ENCODE data around the gene ATP6V0D1.

ATP6V0D1 gene

DNA sequence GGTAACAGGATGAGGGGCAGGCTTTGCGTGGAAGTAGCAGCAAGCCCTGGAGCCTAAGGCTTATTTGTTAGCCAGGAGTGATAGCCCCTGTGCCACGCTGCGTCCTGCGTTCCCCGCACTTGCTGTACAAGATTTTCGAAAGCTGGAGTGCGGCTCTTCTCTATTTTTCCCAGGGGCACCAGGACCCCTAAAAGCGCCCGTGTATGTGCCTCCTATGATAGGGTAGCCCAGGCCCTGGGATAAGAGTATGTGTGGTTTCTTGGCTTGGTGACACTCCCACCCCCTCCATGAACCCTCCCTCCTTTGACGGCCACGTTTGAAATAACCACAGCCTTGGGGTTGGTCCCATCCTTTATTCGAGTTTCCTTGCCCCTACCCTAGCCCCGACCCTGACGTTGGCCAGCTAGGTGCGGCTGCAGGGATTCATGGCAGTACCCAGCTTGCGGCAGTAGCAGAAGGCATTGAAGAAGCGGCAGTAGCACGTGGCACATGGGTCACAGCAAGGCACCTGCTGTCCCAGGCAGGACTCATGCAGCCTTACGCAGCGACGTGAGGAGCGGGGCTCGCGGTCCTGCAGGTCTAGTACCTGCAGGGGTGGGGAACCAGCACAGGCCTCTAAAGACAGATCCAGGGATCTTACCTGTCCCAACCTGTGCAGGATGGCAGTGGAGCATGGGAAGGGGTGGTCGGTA lies 1.4 kb upstream of the ATP6V0D1 start:
- no peak for FAIRE-seq
- TF ChIP-seq TAF1 (IDR thresholded peaks at IDR 0.05; ENCODE audit: low read depth, low read length): no peak
- TF ChIP-seq POLR2A (IDR thresholded peaks at IDR 0.05; ENCODE audit: low read depth, low read length): no peak
- no peak for TF ChIP-seq POLR2AphosphoS5 (IDR thresholded peaks at IDR 0.05; ENCODE audit: low read depth, low read length)
- no peak for TF ChIP-seq SPI1 (IDR thresholded peaks at IDR 0.05; ENCODE audit: low read depth, low read length)
- TF ChIP-seq POU2F2 (IDR thresholded peaks at IDR 0.05; ENCODE audit: low read depth, low read length): no peak
- no peak for TF ChIP-seq PAX5 (IDR thresholded peaks at IDR 0.05; ENCODE audit: insufficient read depth, low read length, severe bottlenecking)

DNA sequence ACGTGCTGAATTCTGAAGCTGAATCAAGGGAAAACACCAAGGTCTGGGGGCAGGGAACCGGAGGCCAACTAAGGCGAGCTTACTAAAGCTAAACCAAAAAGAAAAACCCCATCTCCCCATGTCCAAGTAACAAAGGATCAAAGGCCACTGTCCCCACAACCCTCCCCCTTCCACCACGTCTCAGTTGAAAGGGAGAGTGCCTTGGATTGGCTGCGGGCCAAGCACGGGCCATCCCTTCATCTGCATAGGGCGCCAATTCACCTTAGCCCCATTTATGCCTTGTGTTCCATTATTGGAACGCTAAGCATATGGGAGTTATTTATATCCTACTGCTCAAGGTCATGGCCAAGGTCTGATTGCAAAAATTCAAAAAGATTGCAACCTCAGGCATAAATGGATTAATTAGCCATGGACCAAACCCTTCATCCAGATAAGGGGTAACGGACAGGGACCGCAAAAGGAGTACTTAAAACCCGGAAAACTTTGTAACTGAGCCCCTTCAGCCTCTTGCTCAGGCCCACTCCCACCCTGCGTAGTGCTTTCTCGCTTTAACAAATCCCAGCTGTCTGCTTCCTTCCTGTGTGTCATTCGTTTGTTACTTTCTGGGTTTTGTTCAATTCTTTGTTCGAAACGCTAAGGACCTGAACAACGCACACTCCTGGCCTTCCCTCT lies 740 bp upstream of the ATP6V0D1 start:
- DNase-seq (ENCODE audit: insufficient read length, low spot score): no peak
- FAIRE-seq: no peak
- TF ChIP-seq POU2F2 (IDR thresholded peaks at IDR 0.05; ENCODE audit: low read depth, low read length): no peak
- TF ChIP-seq POLR2A (IDR thresholded peaks at IDR 0.05; ENCODE audit: low read depth, low read length): no peak
- TF ChIP-seq TAF1 (IDR thresholded peaks at IDR 0.05; ENCODE audit: low read depth, low read length): no peak
- no peak for TF ChIP-seq POLR2AphosphoS5 (IDR thresholded peaks at IDR 0.05; ENCODE audit: low read depth, low read length)
- no peak for TF ChIP-seq SPI1 (IDR thresholded peaks at IDR 0.05; ENCODE audit: low read depth, low read length)

More for the DNA sequence above, 1.4 kb upstream of the ATP6V0D1 start:
- no peak for DNase-seq (ENCODE audit: insufficient read length, low spot score)

DNA sequence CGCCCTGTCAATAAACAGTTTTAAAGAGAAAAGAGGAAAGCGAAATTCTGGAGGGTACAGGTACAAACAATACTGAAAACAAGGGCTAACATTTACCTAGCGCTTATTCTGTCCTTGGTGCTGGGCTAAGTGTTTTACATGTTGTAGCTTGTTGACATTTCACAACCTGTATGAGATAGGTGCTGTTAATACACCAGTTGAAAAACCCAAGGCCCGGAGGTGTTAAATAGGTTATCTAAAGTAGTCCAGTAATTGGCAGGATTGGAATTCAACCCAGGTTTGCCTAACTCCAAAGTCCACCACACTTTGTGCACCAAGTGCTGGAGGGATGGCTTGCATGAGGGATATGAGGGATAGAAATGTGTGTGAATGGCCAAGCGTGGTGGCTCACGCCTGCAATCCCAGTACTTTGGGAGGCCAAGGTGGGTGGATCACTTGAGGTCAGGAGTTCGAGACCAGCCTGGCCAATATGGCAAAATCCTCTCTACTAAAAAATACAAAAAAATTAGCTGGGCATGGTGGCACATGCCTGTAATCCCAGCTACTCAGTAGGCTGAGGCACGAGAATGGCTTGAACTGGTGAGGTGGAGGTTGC lies 2.9 kb downstream of the ATP6V0D1 start:
- TF ChIP-seq SPI1 (IDR thresholded peaks at IDR 0.05; ENCODE audit: low read depth, low read length): no peak
- no peak for TF ChIP-seq TAF1 (IDR thresholded peaks at IDR 0.05; ENCODE audit: low read depth, low read length)
- TF ChIP-seq PAX5 (IDR thresholded peaks at IDR 0.05; ENCODE audit: insufficient read depth, low read length, severe bottlenecking): no peak
- TF ChIP-seq POU2F2 (IDR thresholded peaks at IDR 0.05; ENCODE audit: low read depth, low read length): no peak
- DNase-seq (ENCODE audit: insufficient read length, low spot score): no peak
- FAIRE-seq: no peak

DNA sequence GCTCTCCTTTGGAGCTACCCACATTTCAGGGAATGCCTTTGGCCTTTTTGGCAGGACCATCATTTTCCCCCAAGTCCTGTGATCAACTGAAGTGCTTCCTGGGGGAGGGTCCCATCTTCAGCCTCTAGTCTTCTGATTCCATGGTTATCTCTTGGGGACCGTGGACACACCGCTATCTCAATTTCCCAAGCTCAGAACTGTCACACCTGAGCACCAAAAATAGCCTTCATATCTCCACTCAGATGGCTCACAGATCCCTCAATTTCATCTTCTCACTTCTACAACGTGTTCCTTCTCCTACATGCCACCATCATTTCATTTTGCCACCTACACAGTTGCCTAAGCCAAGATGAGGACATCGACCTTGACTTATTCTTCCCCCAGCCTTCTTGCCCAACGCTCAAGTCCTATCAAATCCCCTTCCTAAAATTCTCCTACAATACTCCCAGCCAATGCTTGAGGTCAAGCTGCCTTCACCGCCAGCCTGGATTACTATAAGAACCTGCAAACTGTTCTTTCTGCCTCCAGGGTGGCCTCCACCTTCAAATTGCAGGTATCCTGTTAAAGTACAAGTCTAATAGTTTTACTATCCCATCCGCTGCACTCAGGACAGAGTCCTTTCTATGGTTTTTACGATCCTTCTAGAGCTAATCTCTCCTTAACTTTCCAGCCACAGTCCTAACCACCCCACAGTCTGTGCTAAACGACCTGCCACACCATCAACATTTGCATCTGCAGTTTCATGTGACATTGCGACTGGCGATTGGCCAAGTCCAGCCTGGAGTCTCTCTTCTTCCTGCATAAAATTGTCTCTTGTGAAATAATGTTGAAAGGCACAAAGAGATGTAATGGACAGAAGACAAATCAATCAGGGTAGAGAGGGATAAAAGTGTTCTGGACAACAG lies 6.2 kb downstream of the ATP6V0D1 start:
- TF ChIP-seq SPI1 (IDR thresholded peaks at IDR 0.05; ENCODE audit: low read depth, low read length) (no peak), TAF1 (IDR thresholded peaks at IDR 0.05; ENCODE audit: low read depth, low read length) (no peak), POU2F2 (IDR thresholded peaks at IDR 0.05; ENCODE audit: low read depth, low read length) (no peak), POLR2A (IDR thresholded peaks at IDR 0.05; ENCODE audit: low read depth, low read length) (no peak), PAX5 (IDR thresholded peaks at IDR 0.05; ENCODE audit: insufficient read depth, low read length, severe bottlenecking) (no peak), POLR2AphosphoS5 (IDR thresholded peaks at IDR 0.05; ENCODE audit: low read depth, low read length) (no peak)
- FAIRE-seq: no peak
- no peak for DNase-seq (ENCODE audit: insufficient read length, low spot score)

DNA sequence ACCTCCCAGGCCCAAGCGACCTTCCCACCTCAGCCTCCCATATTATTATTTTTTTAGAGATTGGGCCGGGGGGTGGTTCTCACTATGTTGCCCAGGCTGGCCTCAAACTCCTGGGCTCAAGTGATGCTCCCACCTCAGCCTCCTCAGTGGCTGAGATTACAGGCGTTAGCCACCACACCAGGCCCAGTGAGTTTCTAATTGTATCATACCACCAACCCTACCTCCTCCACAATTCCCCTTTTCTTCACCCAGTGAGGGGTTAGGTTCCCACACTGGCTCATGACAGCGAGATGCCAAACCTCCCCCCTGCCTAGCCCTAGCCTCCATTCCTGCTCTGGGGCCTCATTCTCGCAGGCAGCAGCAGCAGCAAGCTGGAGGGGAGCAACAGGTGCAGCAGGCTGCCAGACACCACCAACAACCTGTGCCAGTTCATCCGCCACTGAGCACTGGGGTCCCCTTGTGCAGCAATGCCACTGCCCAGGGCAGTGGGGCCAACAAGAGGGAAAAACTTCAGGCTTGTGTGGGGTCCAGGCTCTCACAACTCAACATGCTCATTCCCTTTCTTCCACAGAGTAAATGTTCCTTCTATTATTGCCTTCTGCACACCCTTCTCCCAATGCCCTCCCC lies 9.1 kb downstream of the ATP6V0D1 start:
- TF ChIP-seq SPI1 (IDR thresholded peaks at IDR 0.05; ENCODE audit: low read depth, low read length): no peak
- no peak for TF ChIP-seq POLR2AphosphoS5 (IDR thresholded peaks at IDR 0.05; ENCODE audit: low read depth, low read length)
- TF ChIP-seq POU2F2 (IDR thresholded peaks at IDR 0.05; ENCODE audit: low read depth, low read length): no peak
- no peak for TF ChIP-seq PAX5 (IDR thresholded peaks at IDR 0.05; ENCODE audit: insufficient read depth, low read length, severe bottlenecking)
- no peak for TF ChIP-seq POLR2A (IDR thresholded peaks at IDR 0.05; ENCODE audit: low read depth, low read length)
- no peak for TF ChIP-seq TAF1 (IDR thresholded peaks at IDR 0.05; ENCODE audit: low read depth, low read length)
- no peak for FAIRE-seq
- DNase-seq (ENCODE audit: insufficient read length, low spot score): no peak

DNA sequence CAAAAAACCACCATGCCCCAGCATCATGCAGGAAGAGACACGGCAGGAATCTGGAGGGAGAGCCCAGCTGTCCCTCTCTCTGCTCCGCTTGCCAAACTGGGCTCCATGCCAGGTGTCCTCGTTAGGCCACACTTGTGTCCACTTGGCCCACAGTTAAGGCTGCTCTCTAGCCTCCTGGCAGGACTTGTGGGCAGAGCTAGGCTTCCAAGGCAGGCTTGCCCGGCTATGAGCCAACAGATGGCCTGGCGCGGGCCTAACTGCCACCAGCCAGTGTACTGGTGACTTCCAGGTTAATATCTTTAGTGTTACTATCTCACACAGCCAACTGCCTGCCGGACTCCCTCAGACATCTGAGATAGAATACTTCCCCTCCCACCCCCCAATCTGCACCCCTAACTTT lies 10.6 kb downstream of the ATP6V0D1 start:
- TF ChIP-seq TAF1 (IDR thresholded peaks at IDR 0.05; ENCODE audit: low read depth, low read length) (no peak), SPI1 (IDR thresholded peaks at IDR 0.05; ENCODE audit: low read depth, low read length) (no peak), POLR2A (IDR thresholded peaks at IDR 0.05; ENCODE audit: low read depth, low read length) (no peak), PAX5 (IDR thresholded peaks at IDR 0.05; ENCODE audit: insufficient read depth, low read length, severe bottlenecking) (no peak), POU2F2 (IDR thresholded peaks at IDR 0.05; ENCODE audit: low read depth, low read length) (no peak), POLR2AphosphoS5 (IDR thresholded peaks at IDR 0.05; ENCODE audit: low read depth, low read length) (no peak)
- FAIRE-seq: no peak
- DNase-seq (ENCODE audit: insufficient read length, low spot score): no peak

DNA sequence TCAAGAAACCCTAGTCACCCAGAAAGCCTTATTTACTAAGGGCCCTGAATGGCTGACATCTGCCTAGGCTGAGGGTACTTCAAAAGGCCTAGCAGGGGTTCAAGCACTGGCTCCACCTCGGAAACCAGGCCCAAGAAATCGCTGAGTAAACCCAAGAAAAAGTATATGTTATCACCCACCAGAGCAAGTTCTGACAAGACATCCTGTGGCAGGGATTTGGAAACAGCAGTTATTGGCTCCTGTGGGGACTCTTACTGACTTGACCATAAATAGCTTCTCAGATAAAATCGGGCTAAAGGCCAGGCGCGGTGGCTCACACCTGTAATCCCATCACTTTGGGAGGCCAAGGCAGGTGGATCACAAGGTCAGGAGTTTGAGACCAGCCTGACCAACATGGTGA lies 12.2 kb downstream of the ATP6V0D1 start:
- TF ChIP-seq POU2F2 (IDR thresholded peaks at IDR 0.05; ENCODE audit: low read depth, low read length) (no peak), SPI1 (IDR thresholded peaks at IDR 0.05; ENCODE audit: low read depth, low read length) (no peak), POLR2AphosphoS5 (IDR thresholded peaks at IDR 0.05; ENCODE audit: low read depth, low read length) (no peak), POLR2A (IDR thresholded peaks at IDR 0.05; ENCODE audit: low read depth, low read length) (no peak), PAX5 (IDR thresholded peaks at IDR 0.05; ENCODE audit: insufficient read depth, low read length, severe bottlenecking) (no peak), TAF1 (IDR thresholded peaks at IDR 0.05; ENCODE audit: low read depth, low read length) (no peak)
- DNase-seq (ENCODE audit: insufficient read length, low spot score): no peak
- no peak for FAIRE-seq

DNA sequence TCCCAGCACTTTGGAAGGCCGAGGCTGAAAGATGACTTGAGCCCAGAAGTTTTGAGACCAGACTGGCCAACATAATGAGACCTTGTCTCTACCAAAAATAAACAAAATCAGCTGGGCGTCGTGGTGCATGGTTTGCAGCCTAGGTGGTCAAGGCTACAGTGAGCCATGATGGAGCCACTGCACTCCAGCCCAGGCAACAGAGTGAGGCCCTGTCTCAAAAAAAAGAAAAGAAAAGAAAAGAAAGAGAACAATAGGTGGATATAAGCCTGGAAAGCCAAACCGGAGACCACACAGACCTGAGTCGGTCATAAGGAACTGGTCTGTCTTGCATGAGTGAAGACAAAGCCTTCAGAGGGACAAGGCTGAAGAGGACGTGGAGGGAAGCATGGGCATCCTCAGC lies 14.4 kb downstream of the ATP6V0D1 start:
- no peak for TF ChIP-seq POLR2AphosphoS5 (IDR thresholded peaks at IDR 0.05; ENCODE audit: low read depth, low read length)
- TF ChIP-seq PAX5 (IDR thresholded peaks at IDR 0.05; ENCODE audit: insufficient read depth, low read length, severe bottlenecking): no peak
- TF ChIP-seq POLR2A (IDR thresholded peaks at IDR 0.05; ENCODE audit: low read depth, low read length): no peak
- no peak for TF ChIP-seq POU2F2 (IDR thresholded peaks at IDR 0.05; ENCODE audit: low read depth, low read length)
- TF ChIP-seq TAF1 (IDR thresholded peaks at IDR 0.05; ENCODE audit: low read depth, low read length): no peak
- no peak for TF ChIP-seq SPI1 (IDR thresholded peaks at IDR 0.05; ENCODE audit: low read depth, low read length)
- DNase-seq (ENCODE audit: insufficient read length, low spot score) (no peak), FAIRE-seq (no peak)

Data from GM12891 (cell line).